Uterus (tissue), 4 donors: ENCODE results near the gene KIAA1210. TPM values are rescaled to one million over a fixed set of nuclear protein-coding genes. Genes with fewer than 3 reads are reported as not detected.

Experiments used
- DNase-seq, 2 donors: peaks; one replicate each; pipeline ENCODE4 v3.0.0-alpha.2; 2019 to 2020
- H3K27ac ChIP-seq, 2 donors: fragments of 200-600 bp; sonication (generic); 1 replicate in 1 of 2; 2 replicates in 1 of 2; pipeline ENCODE4 v1.5.1; 2016 to 2018
- H3K27me3 ChIP-seq, 2 donors: fragments of 200-600 bp; sonication (generic); one replicate each; pipeline ENCODE4 v1.5.1; 2018 to 2019; ENCODE audit warnings: control low read depth in 1 of 2
- H3K36me3 ChIP-seq, 2 donors: fragments of 200-600 bp; sonication (generic); one replicate each; pipeline ENCODE4 v1.5.1; 2019; ENCODE audit warnings: control low read depth in 1 of 2
- H3K4me1 ChIP-seq, 2 donors: fragments of 200-600 bp; sonication (generic); one replicate each; pipeline ENCODE4 v1.5.1; 2018 to 2019; ENCODE audit warnings: control low read depth in 1 of 2
- H3K4me3 ChIP-seq, 2 donors: fragments of 200-600 bp; sonication (generic); 1 replicate in 1 of 2; 2 replicates in 1 of 2; pipeline ENCODE4 v1.5.1; 2018 to 2019; ENCODE audit warnings: mild to moderate bottlenecking in 1 of 2
- H3K9me3 ChIP-seq, 2 donors: fragments of 200-600 bp; sonication (generic); one replicate each; pipeline ENCODE4 v1.5.1; 2019; ENCODE audit warnings: control low read depth in 1 of 2
- POLR2A ChIP-seq, 2 donors: fragments of 450-650 bp; IDR thresholded peaks; one replicate each; pipeline ENCODE4 v1.6.1; 2016; ENCODE audit warnings: antibody characterized with exemption in 2 of 2, mild to moderate bottlenecking in 1 of 2, moderate library complexity in 1 of 2
- intact Hi-C: fragments of 100-400 bp; cut with DNase I; formaldehyde crosslinking; loops from one replicate; pipeline ENCODE4 v1.15.1; 2023; ENCODE audit warnings: low total_unique reads
- total RNA-seq, 4 donors: library from RNA; depleted of rRNA in 3 of 4; stranded (reverse); fragments of >200 nt in 3 of 4; gene quantifications; one replicate each; pipeline versions ENCODE4 v1.1.0 to v1.2.4, GENCODE V29; 2014 to 2023
- TF ChIP-seq, protein P1 (sequence below), 4 experiments: fragments of 200-600 bp in 2 of 4; fragments of 450-650 bp in 2 of 4; sonication (generic) in 2 of 4; IDR thresholded peaks; one replicate each; pipeline ENCODE4 v1.5.1; 2016 to 2019; ENCODE audit warnings: antibody characterized with exemption in 4 of 4, mild to moderate bottlenecking in 2 of 4, moderate library complexity in 1 of 4
- donor health status: DM: yes; HTN: yes; CAD: no.

KIAA1210 gene
- total RNA-seq, 4 donors from 2014 or later: 6.7 TPM; not detected in 3

DNA sequence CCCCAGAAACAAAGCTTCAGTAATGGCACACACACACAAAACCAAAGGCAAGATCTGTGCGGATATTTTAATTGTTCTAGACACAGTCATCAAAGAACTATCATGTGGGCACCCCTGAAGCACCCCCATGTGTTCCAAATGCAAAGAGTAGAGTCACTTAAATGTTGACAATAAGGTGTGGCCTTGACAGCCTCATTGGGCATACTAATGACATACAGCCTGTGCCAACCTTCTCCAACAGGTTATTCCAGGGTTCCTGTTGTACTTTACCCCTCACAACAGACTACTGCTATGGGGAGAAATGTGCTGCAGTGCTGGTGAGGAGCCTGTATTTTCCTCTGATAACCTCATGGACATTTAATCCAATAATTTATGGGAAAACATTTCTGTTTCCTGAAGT is 84.6 kb downstream of the KIAA1210 start:
- no peaks in the 10 kb centered on the region for H3K9me3 ChIP-seq
- DNase-seq: no peak
- intact Hi-C loops: no loop called here
- TF ChIP-seq, protein P1, sequence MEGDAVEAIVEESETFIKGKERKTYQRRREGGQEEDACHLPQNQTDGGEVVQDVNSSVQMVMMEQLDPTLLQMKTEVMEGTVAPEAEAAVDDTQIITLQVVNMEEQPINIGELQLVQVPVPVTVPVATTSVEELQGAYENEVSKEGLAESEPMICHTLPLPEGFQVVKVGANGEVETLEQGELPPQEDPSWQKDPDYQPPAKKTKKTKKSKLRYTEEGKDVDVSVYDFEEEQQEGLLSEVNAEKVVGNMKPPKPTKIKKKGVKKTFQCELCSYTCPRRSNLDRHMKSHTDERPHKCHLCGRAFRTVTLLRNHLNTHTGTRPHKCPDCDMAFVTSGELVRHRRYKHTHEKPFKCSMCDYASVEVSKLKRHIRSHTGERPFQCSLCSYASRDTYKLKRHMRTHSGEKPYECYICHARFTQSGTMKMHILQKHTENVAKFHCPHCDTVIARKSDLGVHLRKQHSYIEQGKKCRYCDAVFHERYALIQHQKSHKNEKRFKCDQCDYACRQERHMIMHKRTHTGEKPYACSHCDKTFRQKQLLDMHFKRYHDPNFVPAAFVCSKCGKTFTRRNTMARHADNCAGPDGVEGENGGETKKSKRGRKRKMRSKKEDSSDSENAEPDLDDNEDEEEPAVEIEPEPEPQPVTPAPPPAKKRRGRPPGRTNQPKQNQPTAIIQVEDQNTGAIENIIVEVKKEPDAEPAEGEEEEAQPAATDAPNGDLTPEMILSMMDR (IDR thresholded peaks at IDR 0.05): no peak
- TF ChIP-seq POLR2A (IDR thresholded peaks at IDR 0.05): no peak
- no peaks in the 10 kb centered on the region for H3K4me1 ChIP-seq
- H3K36me3 ChIP-seq: no peaks in the 10 kb centered on the region
- H3K27me3 ChIP-seq: no peaks in the 10 kb centered on the region
- H3K4me3 ChIP-seq: no peak overlapping the region
- H3K27ac ChIP-seq: no peak overlapping the region

DNA sequence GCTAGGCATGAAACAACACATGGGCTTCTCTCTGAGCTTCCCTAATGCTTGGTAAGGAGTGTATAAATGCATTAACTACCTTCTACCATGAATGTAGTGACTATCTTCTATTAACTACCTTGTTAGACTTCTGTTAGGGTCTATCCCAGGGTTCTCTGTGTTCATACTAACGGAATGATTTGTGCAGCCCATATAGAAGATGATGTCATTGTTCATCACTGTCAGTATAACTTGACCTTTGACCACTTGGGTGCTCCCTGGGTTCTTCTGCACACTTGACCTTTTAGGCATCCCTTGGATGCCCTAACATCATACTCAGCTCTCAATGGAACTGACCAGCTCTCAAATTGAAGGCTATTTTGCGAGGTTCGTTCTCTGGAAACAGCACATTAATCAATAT is 85.6 kb downstream of the KIAA1210 start:
- TF ChIP-seq, protein P1 (IDR thresholded peaks at IDR 0.05): no peak
- TF ChIP-seq POLR2A (IDR thresholded peaks at IDR 0.05): no peak
- H3K9me3 ChIP-seq: no peaks in the 10 kb centered on the region
- intact Hi-C loops: no loop called here
- H3K4me1 ChIP-seq: no peaks in the 10 kb centered on the region
- H3K27ac ChIP-seq: peak overlapping the region; percentile 6 to 35
- H3K4me3 ChIP-seq: no peak overlapping the region
- DNase-seq: no peak
- H3K36me3 ChIP-seq: no peaks in the 10 kb centered on the region
- H3K27me3 ChIP-seq: no peaks in the 10 kb centered on the region

DNA sequence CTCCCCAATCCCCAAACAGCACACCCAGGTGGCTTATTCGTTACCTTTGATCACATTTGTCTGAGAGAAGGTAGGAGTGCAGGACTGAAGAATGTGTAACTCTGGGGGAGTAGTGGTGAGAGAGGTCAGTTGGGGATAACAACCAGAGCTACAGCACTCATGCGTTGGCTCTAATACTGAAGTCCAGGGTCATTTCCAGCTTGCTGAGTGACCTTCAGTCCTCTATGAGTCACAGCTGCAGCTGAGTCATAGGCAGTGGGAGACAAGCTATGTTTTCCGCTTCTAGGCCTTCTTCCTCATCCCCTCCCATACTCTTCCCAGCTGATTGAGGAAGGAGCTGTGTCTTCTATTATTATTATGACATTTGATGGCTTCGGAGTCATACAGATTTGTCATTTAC is 86.4 kb downstream of the KIAA1210 start:
- intact Hi-C loops: no loop called here
- no peak overlapping the region for H3K4me3 ChIP-seq
- no peaks in the 10 kb centered on the region for H3K36me3 ChIP-seq
- no peaks in the 10 kb centered on the region for H3K27me3 ChIP-seq
- no peaks in the 10 kb centered on the region for H3K9me3 ChIP-seq
- TF ChIP-seq, protein P1 (IDR thresholded peaks at IDR 0.05): no peak
- peak; percentile 66 to 75 for DNase-seq
- H3K4me1 ChIP-seq: no peaks in the 10 kb centered on the region
- H3K27ac ChIP-seq: peak overlapping the region; percentile 36 to 47

DNA sequence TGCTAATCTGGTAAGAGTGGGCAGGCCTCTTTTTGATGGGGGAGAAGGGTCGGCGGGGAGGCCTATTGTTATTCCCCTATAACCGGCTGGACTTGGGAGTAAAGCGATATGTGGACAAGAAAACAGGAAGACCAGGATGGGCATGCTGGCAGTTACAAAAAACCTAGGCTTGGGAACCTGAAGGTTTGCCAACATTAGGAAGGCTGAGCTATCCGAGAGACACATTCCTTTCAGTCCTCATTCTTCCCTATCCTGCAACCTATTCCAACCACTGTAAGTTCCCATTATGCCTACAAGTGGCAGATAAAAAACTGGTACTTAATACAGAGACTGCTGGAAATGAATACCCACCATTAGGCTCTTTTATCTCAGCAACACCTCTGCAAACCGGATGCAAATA is 87.2 kb downstream of the KIAA1210 start:
- Histone ChIP-seq H3K27me3 (no peaks in the 10 kb centered on the region), H3K9me3 (no peaks in the 10 kb centered on the region), H3K4me1 (no peaks in the 10 kb centered on the region), H3K36me3 (no peaks in the 10 kb centered on the region), H3K4me3 (no peak overlapping the region), H3K27ac (peak overlapping the region; percentile 36 to 47)
- intact Hi-C loops: no loop called here
- TF ChIP-seq POLR2A (IDR thresholded peaks at IDR 0.05): no peak
- TF ChIP-seq, protein P1 (IDR thresholded peaks at IDR 0.05): no peak
- DNase-seq: no peak

DNA sequence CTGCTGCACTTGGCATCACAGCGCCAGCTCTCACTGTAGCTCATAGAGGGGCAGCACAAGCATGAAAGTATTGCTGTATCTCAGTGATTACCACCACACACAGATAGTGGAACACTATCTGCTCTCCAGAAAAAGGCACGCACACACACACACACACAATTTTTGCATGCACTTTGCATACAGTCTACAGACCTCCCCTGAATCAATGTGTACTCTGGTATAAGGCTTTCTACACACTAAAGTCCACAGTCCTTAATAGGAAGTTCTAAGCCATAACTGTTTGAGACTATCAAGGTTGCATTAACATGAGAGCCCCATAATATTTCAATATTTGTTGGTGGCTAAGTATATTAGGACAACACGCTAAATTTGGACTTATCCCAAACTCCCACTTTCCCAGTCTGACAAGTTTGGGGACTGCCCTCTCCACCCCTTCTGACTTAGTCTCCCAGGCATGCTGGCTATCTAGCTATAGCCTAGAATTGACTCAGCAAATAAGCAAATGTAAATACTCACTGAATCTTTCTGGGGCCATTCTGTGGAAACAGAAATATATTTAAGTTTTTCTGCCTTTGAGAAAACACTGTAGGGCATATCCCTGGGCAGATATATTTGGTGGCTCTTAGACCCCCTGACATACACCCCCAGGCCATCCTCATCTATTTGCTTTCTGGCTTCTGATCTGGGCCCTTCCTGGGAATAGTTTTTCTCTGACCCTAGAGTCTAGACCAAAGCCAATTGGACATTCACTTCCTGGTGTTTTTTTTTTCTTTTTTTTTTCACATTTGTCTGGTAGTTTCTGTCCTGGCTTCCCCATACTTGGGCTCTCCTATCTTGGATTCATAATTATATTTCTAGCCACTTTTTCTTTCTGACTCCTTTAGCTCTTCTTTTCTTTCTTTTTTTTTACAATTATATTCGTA is 91.2 kb downstream of the KIAA1210 start:
- H3K27ac ChIP-seq: no peak overlapping the region
- H3K27me3 ChIP-seq: no peaks in the 10 kb centered on the region
- H3K9me3 ChIP-seq: no peaks in the 10 kb centered on the region
- no peaks in the 10 kb centered on the region for H3K4me1 ChIP-seq
- H3K36me3 ChIP-seq: no peaks in the 10 kb centered on the region
- TF ChIP-seq, protein P1 (IDR thresholded peaks at IDR 0.05): no peak
- no peak for TF ChIP-seq POLR2A (IDR thresholded peaks at IDR 0.05)
- no peak overlapping the region for H3K4me3 ChIP-seq
- no peak for DNase-seq
- intact Hi-C loops: no loop called here
